GM19463 (cell line): ENCODE results near the gene CNNM4.
A peak's percentile ranks its signal among the peaks of the same experiment; 100 is the strongest.

Experiments used
- ATAC-seq: cut with Tn5 transposase; IDR thresholded peaks from one replicate; pipeline ENCODE4 v1.9.1; 2021; ENCODE audit warnings: mild to moderate bottlenecking, moderate library complexity; ENCODE audit not compliant: unreplicated experiment

Gene CNNM4

DNA sequence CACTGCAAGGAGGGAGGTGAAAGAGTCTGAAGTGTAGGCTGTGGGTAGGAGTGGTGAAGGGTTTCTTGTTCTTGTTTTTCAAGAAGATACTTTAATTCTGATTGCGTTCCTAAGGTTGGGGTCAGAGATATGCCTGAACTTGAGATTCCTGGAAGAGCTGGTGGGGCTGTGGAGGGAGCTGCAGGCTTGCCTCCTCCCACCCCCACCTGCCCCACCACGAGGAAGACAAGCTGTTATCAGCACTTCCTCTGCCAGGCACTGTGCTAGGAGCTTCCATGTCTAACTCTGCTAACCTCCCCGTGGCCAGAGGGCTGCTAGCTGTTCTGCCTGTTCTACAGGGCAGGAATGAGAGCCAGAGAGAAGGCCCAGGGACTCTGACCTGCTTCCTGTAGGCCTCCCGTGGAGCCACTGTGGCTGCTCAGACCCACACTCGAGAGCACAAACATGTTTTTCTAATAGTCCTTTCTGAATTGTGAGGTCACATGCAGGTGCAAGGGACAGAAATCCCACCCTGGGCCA, 69.4 kb downstream of the CNNM4 start:
- ATAC-seq: no peak

- no peak for ATAC-seq
Measured at GRCh38 chr2:96831679-96832078, 71.0 kb downstream of the CNNM4 start.

DNA sequence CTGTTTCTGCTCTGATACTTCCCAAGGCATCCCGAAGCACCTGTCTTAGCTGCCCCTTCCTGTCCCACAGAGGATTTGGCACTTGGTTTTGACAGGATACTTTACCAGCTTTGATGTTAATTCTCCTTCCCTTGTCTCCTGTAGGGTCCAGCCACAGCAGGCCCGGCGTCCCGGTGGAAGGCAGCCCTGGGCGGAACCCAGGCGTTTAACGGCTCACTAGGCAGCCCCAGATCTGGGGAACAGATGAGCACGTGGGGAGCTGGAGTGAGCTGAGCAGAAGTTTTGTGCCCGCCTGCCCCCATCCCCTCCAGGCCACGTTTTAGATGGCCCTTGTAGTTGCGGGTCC, 71.7 kb downstream of the CNNM4 start:
- ATAC-seq: no peak

GRCh38 chr2:96832754-96833507, 72.2 kb downstream of the CNNM4 start:
- no peak for ATAC-seq

DNA sequence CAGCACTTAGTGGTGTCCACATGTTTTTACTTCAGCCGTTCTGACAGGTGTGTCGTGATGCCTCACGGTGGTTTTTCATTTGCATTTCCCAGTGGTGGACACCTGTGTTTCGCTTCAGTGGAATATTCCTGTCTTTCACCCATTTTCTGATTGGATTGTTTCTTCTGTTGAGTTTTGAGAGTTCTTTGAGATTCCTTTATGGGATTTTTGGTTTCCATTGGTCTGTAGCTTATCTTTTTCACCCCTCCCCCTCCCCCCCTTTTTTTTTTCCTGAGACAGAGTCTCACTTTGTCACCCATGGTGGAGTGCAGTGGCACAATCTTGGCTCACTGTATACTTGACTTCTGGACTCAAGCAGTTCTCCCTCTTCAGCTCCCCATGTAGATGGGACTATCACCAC, 75.1 kb downstream of the CNNM4 start:
- no peak for ATAC-seq

- no peak for ATAC-seq
Measured at GRCh38 chr2:96837575-96837974, 76.9 kb downstream of the CNNM4 start.

GRCh38 chr2:96838345-96839292, 77.9 kb downstream of the CNNM4 start:
- ATAC-seq: no peak

- ATAC-seq: peak; percentile 80
Measured at GRCh38 chr2:96839293-96839874, 78.7 kb downstream of the CNNM4 start.

DNA sequence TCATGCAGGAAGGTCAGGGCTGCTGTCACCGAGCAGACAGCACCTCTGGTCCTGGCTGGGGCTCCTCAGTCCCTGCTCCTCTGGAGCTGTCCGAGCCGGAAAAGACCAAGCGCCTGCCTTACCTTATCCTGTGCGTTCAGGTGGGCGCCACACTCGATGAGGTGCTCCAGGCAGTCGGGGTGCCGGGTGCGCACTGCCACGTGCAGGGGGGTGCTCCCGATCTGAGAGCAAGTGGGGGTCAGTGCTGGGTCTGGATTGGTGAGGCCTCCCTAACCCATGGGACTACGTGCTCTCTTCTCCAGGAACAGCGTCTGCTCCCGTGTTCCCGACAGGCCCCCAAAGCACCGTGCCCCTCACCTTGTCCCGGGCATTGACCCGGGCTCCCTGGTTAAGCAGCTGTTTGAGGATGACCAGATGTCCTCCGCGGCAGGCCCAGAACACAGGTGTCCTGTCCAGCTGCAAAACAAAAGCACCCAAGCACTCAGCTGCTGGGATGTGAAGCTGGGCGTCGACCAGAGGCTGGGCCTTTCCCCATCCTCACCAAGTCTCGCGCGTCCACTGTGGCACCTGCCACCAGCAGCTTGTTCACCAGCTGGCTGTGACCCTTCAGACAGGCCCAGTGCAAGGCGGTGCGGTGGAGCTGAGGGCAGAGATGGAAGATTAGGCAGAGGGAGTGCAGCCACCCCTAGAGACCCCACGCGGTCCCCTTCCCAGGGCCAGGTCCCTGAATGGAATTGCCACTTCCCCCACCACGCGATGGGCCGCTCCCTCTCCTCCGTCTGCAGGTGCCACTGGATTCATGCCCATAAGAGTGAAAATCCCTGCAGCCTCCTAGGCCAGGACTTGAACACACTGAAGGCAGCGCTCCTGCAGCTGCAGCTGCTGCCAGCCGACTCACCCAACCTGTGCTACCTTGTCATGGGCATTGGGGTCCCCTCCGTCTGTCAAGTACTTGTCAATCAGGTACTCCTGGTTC, 79.5 kb downstream of the CNNM4 start:
- no peak for ATAC-seq

DNA sequence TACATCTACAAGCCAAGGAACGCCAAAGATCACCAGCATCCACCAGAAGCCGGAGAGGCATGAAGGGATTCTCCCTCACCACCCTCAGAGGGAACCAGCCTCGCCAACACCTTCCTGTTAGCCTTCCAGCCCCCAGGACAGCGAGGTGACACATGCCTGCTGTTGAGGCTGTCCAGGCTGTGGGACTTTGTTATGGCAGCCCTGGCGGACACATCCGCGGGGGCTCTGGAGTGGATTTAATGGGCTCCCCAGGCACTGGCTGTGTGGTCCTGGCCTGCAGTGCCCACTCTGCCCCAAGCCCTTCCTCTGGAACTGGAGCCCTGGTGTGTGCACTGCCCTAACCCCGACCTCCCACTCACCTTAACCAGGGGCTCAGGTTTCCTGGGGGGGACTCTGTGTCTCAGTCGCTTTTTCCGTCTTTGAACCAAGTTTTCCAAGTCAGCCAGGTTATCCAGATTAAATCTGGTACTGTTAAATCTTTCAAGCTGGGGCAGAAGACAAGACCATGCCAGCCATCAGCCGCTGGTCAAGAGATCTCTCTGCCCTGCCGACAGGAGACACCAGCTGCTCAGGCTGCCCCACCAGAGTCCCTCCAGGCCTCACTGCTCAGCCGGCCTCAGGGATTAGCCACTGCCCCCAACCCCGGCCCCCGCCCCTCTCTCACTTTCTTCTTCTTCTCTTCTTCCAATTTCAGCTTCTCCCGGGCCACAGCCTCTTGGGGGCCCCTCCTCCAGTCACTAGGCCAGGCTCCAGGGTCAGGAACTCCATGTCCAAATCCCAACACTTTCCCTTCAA, 81.2 kb downstream of the CNNM4 start:
- ATAC-seq: no peak

- ATAC-seq: no peak
Measured at GRCh38 chr2:96842600-96842999, 81.9 kb downstream of the CNNM4 start.

GRCh38 chr2:96843538-96844268, 83.0 kb downstream of the CNNM4 start, which contains the start of gene ANKRD23:
Gene ANKRD23, minus strand, starts transcription at chr2:96844021. Its CDS starts 29 bp downstream, at chr2:96843992.
- no peak for ATAC-seq

GRCh38 chr2:96844405-96844808, 83.7 kb downstream of the CNNM4 start:
- ATAC-seq: no peak

DNA sequence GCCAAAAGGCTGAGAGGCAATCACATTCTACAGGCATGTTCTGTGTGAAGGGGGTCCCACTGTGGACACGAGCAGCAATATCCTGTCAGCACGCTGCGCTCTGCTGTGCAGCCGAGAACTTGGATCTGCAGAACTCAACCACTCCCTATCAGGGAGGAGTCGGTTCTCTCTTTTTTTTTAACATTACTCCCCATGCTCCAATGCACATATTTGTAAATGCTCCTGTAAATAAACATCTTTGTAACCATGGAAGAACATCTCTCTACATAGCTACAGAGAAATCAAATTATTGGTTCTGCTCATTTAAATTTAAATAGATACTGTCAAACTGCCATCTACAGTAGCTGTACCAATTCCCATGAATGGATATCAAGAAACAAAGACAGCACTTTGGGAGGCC, 86.1 kb downstream of the CNNM4 start:
- no peak for ATAC-seq

DNA sequence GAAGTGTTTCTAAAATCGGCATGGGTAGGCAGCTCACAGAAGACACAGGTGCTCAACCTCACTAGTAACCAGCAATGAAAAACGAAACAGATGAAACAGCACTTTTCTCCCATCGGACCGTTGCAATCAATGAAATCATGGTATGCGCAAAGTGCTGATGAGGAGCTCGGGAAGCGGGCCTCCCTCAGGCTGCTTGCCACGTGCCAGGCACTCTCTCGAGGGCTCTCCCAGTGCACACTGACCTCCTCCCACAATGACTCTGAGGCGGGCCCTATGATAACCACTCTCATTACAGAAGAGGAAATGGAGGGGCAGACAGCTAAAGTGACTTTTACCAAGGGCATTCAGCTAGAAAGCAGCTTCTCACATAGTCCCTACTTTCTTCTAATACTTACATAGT, 86.9 kb downstream of the CNNM4 start:
- ATAC-seq: no peak

DNA sequence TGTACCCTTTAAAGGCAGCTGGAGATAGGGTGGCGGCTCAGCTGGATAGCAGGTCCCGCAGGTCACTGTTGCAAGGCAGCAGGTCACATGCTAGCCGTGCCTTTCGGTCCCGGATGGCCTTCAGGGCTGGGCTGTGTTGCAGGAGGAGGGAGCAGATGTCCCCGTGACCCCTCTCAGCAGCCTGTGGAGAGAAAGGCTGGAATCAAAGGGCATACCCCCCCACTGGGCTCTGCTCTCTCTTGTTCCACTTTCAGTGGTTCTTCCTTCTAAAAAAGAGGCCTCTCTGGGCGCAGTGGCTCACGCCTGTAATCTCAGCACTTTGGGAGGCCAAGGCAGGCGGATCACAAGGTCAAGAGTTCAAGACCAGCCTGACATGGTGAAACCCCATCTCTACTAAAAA, 87.6 kb downstream of the CNNM4 start:
- ATAC-seq: no peak

GRCh38 chr2:96852667-96853066, 92.0 kb downstream of the CNNM4 start:
- no peak for ATAC-seq

DNA sequence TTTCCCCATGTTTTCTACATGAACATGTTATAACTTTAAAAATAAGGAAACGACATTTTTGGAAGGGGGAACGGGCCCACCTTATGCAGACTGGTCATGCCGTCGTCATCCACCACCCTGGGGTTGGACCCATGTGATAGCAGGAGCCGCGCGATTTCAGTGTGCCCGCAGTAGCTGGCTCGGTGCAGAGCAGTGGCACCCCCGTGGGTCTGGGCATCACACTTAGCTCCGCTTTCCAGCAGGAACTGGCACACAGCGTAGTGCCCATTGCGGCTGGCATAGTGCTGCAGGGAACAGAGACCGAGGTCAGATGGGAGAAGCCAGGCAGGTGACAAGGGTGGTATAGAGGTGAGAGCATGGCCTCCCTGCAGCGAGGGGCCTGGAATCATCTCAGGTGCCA, 92.6 kb downstream of the CNNM4 start:
- ATAC-seq: no peak
